Activated CD8-positive, alpha-beta memory T cell treated with anti-CD3 and anti-CD28 coated beads, Interleukin-2, amount 50 U/mL, for 4 hours (primary cell): ENCODE results near the gene MYO7A.

Source experiments
- DNase-seq: peaks from one replicate; pipeline ENCODE4 v3.0.0-alpha.2; 2020

The MYO7A gene

GRCh38 chr11:77202941-77203900 is 75.2 kb downstream of the MYO7A start:
- peak; percentile 5 for DNase-seq

DNA sequence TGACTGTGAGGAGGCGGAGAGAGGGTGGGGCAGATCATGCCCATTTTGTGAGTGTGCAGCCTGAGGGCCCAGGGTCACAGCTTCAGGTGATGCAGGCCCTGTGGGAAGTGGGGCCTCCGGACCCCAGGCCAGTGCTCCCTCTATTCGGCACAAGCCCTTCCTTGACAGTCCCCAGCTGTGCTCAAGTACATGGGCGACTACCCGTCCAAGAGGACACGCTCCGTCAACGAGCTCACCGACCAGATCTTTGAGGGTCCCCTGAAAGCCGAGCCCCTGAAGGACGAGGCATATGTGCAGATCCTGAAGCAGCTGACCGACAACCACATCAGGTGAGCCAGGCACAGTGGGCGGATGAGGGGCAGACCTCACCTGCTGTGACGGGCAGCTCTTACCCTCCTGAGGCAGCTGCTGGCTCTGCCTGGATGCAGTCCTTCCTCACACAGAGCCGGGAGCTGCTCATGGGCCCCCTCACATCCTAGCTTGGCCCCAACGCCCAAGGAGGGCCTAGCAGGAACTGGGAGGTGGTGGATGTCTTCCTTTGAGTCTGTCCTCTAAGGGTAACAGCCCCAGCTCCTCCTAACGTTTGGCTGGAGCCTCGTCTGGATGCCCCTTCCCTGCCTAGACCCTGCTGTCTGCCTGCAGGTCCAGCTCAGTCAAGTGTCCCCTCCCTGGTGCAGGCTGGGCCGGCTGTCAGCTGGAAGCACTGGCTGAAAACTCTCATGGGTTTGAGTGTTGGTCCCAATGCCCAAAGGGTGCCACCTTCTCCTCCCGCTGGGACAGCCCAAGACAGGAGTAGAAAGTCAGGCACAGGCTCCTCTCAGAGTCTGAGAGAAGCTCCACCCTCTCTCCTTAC is 76.1 kb downstream of the MYO7A start:
- DNase-seq = peak; percentile 11

- DNase-seq = no peak
Measured at GRCh38 chr11:77204754-77205466, 76.9 kb downstream of the MYO7A start.

DNA sequence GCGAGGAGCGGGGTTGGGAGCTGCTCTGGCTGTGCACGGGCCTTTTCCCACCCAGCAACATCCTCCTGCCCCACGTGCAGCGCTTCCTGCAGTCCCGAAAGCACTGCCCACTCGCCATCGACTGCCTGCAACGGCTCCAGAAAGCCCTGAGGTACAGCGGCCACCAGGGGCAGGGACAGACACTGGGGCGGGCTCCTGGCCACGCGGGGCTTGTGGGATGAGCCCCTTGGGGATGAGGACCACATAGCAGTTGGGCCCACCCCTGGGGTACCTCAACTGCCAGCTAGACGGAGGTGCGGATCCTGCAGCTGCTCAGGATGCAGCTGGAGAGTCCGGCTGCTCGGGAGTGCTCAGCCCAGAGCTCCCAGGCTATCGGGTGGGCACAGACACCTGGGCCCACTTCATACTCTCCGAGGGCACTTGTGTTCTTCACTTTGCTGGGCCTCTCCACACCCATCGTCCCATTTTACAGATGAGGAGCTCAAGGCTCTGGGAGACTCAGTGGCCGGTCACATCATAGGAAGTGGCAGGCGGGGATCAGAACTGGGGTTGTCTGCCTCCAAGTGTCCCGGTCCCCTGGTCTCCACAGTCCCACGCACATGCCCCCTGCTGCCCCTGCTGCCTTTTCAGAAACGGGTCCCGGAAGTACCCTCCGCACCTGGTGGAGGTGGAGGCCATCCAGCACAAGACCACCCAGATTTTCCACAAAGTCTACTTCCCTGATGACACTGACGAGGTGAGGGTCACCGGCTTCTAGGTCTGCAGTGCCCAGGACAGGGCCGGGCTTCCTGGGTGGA is 77.6 kb downstream of the MYO7A start:
- peak; percentile 13 for DNase-seq

DNA sequence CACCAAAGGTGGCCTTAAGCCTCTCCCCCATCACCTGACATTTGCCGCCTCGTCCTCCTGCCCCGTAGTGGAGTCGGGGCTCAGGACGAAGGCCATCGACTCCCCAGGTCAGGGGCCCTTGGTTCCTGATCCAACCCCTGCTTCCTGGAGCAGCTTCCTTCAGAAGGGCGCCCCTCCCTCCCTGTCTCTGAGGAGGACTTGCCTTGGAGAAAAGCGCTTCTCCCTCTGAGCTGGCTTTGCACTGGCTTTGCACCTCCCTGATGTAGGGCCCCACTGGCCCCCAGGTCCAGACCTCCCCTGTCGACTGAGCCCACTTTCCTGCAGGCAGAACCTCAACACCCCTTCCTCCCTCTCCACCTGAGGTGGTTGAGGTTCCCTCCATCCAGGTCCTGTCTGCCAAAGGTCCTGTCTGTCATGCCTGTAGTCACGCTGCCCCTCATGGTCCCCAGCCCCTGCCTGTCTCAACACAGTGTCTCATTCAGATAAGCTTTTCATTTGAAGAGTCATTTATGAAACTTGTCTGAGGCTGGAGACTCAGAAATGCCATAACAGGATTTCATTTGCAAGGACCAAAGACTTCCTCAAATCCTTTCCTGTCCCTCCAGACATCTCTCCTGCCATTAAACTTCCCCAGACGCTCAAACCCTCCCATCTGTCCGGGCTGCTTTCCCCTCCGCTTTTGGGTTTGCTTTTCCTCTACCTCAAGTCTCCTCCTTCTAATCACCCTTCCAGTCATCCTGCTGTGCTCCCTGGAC is 78.4 kb downstream of the MYO7A start:
- no peak for DNase-seq

DNA sequence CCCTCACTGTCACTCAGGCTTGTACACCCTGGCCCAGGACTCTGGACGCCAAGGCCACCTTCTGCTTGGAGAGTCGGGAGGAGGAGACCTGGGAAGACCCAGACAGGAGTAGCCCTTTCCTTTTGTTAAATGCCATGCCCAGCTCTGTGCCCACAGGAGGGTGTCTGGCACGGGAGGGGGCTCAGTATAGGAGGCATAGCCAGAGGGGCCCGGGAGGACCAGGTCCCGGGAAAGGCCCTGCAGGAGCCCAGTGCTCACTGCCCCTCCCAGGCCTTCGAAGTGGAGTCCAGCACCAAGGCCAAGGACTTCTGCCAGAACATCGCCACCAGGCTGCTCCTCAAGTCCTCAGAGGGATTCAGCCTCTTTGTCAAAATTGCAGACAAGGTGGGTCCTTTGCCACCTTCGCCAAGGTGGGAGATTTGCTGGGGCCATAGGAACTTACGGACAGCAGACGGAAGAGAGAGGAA is 79.0 kb downstream of the MYO7A start:
- no peak for DNase-seq

DNA sequence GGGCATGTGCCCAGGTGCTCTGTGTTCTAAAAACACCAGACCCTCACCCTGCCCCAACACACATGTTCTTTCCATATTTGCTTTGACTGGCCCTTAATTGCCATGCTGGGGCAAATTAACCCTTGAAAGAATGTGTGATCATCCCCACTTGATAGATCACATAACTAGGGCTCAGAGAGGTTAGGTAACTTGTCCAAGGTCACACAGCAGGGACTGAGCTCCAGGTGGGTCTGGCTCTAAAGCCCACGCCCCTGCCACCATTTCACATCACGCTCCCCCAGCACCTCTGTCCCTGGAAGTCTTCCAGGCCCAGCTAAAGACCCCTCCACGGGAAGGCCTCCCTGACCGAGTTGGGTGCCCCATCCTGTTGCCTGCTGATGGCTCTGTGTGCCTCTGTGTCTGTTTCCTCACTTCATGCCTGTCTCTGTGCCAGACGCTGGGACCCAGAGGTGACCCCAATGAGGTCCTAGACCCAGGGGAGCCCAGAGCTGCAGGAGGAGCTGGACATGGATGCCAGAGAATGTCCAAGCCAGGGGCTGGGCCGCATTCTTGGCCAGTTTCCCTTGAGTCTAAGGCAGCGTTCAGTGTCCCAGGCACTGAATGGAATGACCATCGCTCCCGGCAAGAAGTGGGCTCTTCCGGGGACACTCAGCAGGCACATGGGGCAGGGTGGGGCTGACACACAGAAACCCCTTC is 79.7 kb downstream of the MYO7A start:
- no peak for DNase-seq

DNA sequence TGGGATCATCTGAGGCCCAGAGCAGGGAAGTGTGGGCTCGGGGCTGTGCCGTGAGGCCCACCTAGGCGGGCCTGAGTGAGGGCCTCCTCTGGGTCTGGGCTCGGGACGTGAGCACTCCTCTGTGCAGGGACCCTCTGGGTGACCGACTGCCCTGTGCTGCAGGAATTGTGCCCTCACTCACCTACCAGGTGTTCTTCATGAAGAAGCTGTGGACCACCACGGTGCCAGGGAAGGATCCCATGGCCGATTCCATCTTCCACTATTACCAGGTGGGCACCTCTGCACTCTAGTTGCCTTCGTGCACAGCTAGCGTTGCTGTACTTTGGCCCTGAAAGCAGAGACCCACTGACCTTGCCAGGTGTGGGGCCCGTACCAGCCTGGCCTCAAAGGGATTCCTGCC is 80.5 kb downstream of the MYO7A start:
- no peak for DNase-seq

- DNase-seq = no peak
Measured at GRCh38 chr11:77209663-77210062, 81.6 kb downstream of the MYO7A start.

DNA sequence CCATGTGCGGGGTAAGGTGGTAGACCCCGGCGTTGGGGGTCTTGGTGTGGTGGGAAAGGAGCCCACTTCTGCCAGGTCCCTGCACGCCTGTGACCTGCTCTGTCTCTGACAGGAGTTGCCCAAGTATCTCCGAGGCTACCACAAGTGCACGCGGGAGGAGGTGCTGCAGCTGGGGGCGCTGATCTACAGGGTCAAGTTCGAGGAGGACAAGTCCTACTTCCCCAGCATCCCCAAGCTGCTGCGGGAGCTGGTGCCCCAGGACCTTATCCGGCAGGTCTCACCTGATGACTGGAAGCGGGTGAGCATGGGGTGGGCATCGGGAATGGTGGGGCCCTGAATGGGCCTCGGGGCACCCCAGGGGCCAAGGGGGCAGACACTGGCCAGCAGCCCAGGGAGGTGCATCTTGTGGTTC is 83.0 kb downstream of the MYO7A start:
- no peak for DNase-seq

GRCh38 chr11:77211594-77212251 is 83.7 kb downstream of the MYO7A start:
- DNase-seq = no peak

GRCh38 chr11:77212314-77213007 is 84.4 kb downstream of the MYO7A start:
- no peak for DNase-seq

DNA sequence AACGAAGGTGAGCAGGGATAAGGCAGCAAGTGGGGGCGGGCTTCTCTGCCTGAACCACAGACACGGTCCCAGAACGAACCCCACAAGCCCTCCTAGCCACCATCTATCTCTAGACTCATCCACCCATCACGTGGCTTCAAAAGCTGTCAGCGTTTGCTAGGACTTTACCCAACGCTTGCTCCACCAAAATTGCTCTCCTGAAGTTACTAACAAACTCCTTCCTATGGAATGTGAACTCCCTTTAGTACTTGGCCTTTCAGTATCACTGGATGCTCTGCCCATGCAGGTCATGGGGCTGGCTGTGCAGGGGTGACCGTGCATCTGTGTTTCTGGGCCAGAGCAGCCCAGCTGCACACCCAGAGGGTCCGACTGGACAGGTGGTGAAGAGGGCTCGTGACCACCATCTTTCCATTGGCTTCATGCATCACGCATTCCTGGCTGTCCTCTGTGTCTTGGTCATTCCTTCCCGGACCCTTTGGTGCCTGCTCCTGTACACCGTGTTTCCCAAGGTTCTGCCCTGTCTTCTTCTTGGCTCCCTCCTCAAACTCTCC is 85.1 kb downstream of the MYO7A start:
- no peak for DNase-seq

DNA sequence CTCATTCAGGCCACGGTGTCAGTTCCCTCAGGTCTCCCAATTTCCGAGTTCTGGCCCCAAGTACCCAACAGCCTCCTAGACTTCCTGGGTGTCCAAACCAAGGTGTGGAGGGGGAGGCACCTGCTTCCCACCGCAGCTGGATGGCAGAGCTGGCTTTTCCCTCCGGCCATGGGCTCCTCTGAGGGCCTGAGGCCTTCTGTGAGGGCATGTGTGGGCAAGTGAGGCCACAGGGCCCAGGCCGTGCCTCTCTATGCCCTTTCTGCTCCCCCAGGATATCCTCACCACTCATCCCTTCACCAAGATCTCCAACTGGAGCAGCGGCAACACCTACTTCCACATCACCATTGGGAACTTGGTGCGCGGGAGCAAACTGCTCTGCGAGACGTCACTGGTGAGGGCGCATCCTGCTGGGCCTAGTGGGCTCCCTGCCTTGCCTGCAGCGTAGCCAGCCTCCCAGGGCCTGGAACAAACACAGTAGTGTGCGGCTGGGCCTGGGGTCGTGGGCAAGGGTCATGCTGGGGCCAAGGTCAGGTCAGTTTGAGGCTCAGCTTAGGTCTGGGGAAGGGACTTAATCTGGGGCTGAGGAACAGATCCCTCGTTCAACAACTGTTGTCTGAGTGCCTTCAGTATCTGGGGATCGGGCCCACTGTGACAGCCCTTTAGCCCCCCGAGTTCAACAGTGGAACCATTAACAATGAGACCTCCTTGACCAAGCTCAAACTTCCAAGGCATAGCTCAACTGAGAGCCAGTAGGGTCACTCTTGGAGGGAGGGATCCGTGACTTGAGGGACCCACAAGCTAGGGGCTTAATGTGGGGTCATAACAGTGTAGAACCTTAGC is 85.8 kb downstream of the MYO7A start:
- DNase-seq = no peak

- no peak for DNase-seq
Measured at GRCh38 chr11:77214557-77214956, 86.5 kb downstream of the MYO7A start.

DNA sequence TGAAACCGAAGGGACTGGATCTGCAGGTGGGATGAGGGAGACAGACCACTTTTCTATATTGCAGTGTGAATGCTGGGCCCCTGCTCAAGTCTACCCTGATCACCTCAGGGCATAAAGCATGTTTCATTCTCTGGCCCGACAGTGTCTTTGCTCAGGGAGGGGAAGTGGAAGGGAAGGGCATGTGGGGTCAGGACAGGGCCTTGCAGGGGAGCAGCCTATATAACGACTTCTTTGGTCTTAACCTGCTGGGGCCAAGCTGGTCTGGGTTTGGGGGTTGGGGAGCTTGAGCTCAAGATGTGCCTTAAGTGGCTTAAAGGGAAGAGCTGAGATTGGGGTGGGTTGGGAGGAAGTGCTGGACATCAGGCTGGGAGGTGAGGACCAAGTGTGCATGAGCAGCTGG is 87.1 kb downstream of the MYO7A start:
- DNase-seq = no peak

DNA sequence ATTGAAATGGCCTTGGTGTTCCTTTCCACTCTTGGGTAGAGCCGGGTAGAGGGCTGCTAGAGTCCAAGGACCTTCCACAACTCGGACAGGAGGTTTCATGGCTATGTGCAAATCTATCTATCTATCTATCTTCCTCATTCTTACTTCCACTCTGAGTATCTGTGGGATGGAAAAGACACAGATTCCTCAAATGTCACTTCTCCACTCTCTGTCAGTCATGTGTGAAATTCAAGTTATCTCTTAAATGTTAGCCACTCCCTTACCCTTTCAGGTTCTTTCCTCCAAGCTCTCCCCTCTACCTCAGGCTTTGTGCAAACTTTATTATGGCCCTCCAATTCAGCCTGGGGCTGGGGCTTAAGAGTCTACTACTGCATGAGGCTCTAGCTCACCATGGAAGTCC is 89.1 kb downstream of the MYO7A start:
- DNase-seq = no peak

DNA sequence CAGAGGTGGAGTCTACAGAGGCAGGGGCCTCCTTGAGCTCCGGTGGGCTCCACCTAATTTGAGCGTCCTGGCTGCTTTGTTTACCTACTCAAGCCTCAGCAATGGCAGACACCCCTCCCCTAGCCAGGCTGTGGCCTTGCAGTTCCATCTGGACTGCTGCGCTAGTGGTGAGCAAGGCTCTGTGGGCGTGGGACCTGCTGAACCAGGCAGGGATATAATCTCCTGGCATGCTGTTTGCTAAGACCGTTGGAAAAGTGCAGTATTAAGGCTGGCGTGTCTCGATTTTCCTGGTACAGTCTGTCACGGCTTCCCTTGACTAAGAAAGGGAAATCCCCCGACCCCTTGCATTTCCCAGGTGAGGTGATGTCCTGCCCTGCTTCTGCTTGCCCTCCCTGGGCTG is 95.8 kb downstream of the MYO7A start:
- no peak for DNase-seq
